Peyer's patch (tissue), 4 donors: ENCODE results near the gene FN1. TPM values are rescaled to one million over a fixed set of nuclear protein-coding genes. Genes with fewer than 3 reads are reported as not detected.

Experiments used
- DNase-seq, 3 donors: peaks; one replicate each; pipeline ENCODE4 v3.0.0-alpha.2; 2017 to 2019
- H3K27ac ChIP-seq, 4 donors: fragments of 200-600 bp; sonication (generic); one replicate each; pipeline ENCODE4 v1.5.1; 2016 to 2019
- H3K27me3 ChIP-seq, 2 donors: fragments of 200-600 bp; sonication (generic); one replicate each; pipeline ENCODE4 v1.5.1; 2019
- H3K36me3 ChIP-seq, 3 donors: fragments of 200-600 bp; sonication (generic); one replicate each; pipeline ENCODE4 v1.5.1; 2016 to 2019
- H3K4me1 ChIP-seq, 4 donors: fragments of 200-600 bp; sonication (generic); one replicate each; pipeline ENCODE4 v1.5.1; 2016 to 2019
- H3K4me3 ChIP-seq, 4 donors: fragments of 200-600 bp; sonication (generic); 1 replicate in 3 of 4; 2 replicates in 1 of 4; pipeline ENCODE4 v1.5.1; 2016 to 2019; ENCODE audit warnings: mild to moderate bottlenecking in 1 of 4
- H3K9me3 ChIP-seq, 4 donors: fragments of 200-600 bp; sonication (generic); one replicate each; pipeline ENCODE4 v1.5.1; 2016 to 2019; ENCODE audit warnings: mild to moderate bottlenecking in 1 of 4
- POLR2A ChIP-seq, 2 donors: fragments of 450-650 bp; IDR thresholded peaks; one replicate each; pipeline ENCODE4 v1.5.1; 2017; ENCODE audit warnings: antibody characterized with exemption in 2 of 2, mild to moderate bottlenecking in 2 of 2, moderate library complexity in 2 of 2
- total RNA-seq, 4 donors: library from RNA; depleted of rRNA; stranded (reverse); fragments of >200 nt; gene quantifications; one replicate each; pipeline ENCODE4 v1.1.0, GENCODE V29; 2016
- TF ChIP-seq, protein P1 (sequence below), 6 experiments: fragments of 450-650 bp in 4 of 6; fragments of 200-600 bp in 2 of 6; sonication (generic) in 1 of 6; IDR thresholded peaks; one replicate each; pipeline ENCODE4 v1.5.1; 2017 to 2019; ENCODE audit warnings: antibody characterized with exemption in 6 of 6, mild to moderate bottlenecking in 3 of 6, moderate library complexity in 1 of 6

Gene FN1
- total RNA-seq, 4 donors from 2014 or later = 28.0 to 152 (median 72.8) TPM

DNA sequence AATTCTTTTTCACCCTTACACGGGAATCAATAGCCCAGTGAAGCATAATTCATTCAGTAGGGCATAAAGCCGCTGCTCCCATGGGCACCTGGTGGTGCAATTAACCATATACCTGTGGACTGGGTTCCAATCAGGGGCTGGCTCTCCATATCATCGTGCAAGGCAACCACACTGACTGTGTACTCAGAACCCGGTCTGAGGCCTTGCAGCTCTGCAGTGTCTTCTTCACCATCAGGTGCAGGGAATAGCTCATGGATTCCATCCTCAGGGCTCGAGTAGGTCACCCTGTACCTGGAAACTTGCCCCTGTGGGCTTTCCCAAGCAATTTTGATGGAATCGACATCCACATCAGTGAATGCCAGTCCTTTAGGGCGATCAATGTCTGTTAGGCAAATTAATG, 55.2 kb downstream of the FN1 start:
- Histone ChIP-seq H3K9me3 (no peaks in the 10 kb centered on the region), H3K4me3 (no peak overlapping the region), H3K27ac (no peak overlapping the region), H3K27me3 (no peaks in the 10 kb centered on the region), H3K4me1 (no peaks in the 10 kb centered on the region), H3K36me3 (peaks cover 0 to 39% (median 0%) of the 10 kb centered on the region in 3 donors)
- no peak for DNase-seq
- TF ChIP-seq, protein P1, sequence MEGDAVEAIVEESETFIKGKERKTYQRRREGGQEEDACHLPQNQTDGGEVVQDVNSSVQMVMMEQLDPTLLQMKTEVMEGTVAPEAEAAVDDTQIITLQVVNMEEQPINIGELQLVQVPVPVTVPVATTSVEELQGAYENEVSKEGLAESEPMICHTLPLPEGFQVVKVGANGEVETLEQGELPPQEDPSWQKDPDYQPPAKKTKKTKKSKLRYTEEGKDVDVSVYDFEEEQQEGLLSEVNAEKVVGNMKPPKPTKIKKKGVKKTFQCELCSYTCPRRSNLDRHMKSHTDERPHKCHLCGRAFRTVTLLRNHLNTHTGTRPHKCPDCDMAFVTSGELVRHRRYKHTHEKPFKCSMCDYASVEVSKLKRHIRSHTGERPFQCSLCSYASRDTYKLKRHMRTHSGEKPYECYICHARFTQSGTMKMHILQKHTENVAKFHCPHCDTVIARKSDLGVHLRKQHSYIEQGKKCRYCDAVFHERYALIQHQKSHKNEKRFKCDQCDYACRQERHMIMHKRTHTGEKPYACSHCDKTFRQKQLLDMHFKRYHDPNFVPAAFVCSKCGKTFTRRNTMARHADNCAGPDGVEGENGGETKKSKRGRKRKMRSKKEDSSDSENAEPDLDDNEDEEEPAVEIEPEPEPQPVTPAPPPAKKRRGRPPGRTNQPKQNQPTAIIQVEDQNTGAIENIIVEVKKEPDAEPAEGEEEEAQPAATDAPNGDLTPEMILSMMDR (IDR thresholded peaks at IDR 0.05) = no peak
- TF ChIP-seq POLR2A (IDR thresholded peaks at IDR 0.05) = no peak

DNA sequence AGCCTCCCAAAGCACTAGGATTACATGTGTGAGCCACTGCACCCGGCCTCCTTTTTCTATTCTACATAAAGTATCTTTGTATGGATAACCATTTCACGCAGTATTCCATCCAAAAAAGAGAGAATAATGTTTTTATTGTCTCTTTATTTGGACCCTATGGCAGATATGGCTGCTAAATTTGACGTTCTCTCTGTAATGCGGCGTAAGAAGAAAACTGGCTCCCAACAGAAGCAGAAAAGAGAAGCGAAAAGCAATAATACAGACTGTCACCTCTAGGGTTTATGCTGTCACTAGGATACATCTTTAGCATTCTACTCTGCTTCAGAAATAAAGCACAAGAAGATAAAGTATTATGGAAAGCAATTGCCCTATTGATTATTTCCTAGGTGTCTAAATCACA, 55.9 kb downstream of the FN1 start:
- H3K4me1 ChIP-seq = no peaks in the 10 kb centered on the region
- no peaks in the 10 kb centered on the region for H3K27me3 ChIP-seq
- H3K27ac ChIP-seq = no peak overlapping the region
- no peaks in the 10 kb centered on the region for H3K9me3 ChIP-seq
- no peak overlapping the region for H3K4me3 ChIP-seq
- TF ChIP-seq POLR2A (IDR thresholded peaks at IDR 0.05) = no peak
- TF ChIP-seq, protein P1 (IDR thresholded peaks at IDR 0.05) = no peak
- no peak for DNase-seq
- peaks cover 0 to 44% (median 0%) of the 10 kb centered on the region in 3 donors for H3K36me3 ChIP-seq

DNA sequence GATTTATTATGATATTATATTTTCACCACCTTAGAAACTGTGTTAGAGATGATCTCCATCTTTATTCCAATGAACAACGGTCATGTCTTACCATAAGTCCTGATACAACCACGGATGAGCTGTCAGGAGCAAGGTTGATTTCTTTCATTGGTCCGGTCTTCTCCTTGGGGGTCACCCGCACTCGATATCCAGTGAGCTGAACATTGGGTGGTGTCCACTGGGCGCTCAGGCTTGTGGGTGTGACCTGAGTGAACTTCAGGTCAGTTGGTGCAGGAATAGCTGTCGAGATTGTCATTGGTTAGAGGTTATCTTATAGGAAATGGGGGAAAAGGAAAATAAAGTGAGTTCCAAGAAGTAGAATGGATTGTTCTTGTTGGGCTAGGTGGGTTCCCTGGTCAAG, 56.8 kb downstream of the FN1 start:
- Histone ChIP-seq H3K4me1 (no peaks in the 10 kb centered on the region), H3K27me3 (no peaks in the 10 kb centered on the region), H3K27ac (no peak overlapping the region), H3K36me3 (peaks cover 0 to 54% (median 0%) of the 10 kb centered on the region in 3 donors), H3K9me3 (no peaks in the 10 kb centered on the region), H3K4me3 (no peak overlapping the region)
- DNase-seq = no peak
- no peak for TF ChIP-seq POLR2A (IDR thresholded peaks at IDR 0.05)
- TF ChIP-seq, protein P1 (IDR thresholded peaks at IDR 0.05) = no peak

DNA sequence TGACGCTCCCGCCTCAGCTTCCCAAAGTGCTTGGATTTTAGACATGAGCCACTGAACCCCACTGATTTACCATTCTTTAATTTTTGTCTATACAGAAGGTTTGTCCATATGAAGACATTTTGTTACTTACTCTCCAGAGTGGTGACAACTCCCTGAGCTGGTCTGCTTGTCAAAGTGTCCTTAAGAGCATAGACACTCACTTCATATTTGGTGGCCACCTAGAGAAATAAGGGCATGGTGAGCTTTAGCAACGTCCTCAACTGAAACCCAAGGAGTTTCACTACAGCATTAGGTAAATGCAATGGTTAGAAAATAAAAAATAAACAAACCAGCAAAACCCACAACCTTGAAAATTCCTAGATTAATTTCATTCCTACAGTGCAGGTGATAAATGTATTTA, 57.8 kb downstream of the FN1 start:
- Histone ChIP-seq H3K4me1 (no peaks in the 10 kb centered on the region), H3K4me3 (no peak overlapping the region), H3K36me3 (peaks cover 0 to 54% (median 0%) of the 10 kb centered on the region in 3 donors), H3K27ac (no peak overlapping the region), H3K27me3 (no peaks in the 10 kb centered on the region), H3K9me3 (no peaks in the 10 kb centered on the region)
- no peak for DNase-seq
- TF ChIP-seq POLR2A (IDR thresholded peaks at IDR 0.05) = no peak
- TF ChIP-seq, protein P1 (IDR thresholded peaks at IDR 0.05) = no peak

DNA sequence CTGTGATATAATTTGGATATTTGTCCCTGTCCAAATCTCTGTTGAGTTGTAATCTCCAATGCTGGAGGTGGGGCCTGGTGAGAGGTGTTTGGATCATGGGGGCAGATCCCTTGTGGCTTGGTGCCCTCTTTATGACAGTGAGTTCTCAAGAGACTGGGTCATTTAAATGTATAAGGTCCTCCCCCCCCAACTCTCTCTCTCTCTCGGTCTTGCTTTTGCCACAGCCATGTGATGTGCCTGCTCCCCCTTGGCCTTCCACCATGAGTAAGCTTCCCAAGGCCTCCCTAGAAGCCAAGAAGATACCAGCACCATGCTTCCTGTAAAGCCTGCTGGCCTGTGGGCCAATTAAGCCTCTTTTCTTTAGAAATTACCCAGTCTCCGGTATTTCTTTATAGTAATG, 58.6 kb downstream of the FN1 start:
- Histone ChIP-seq H3K27ac (no peak overlapping the region), H3K27me3 (no peaks in the 10 kb centered on the region), H3K4me1 (no peaks in the 10 kb centered on the region), H3K4me3 (no peak overlapping the region), H3K36me3 (peaks cover 0 to 47% (median 0%) of the 10 kb centered on the region in 3 donors), H3K9me3 (no peaks in the 10 kb centered on the region)
- no peak for TF ChIP-seq POLR2A (IDR thresholded peaks at IDR 0.05)
- TF ChIP-seq, protein P1 (IDR thresholded peaks at IDR 0.05) = no peak
- DNase-seq = no peak
